Measurements from ENCODE around the gene NAPA.

- TF ChIP-seq USF2 (IDR thresholded peaks at IDR 0.05; ENCODE audit: borderline replicate concordance, low read depth, low read length) (no peak), RCOR1 (conservative IDR thresholded peaks at IDR 0.05; ENCODE audit: low read depth, low read length) (no peak), POLR2A (IDR thresholded peaks at IDR 0.05; ENCODE audit: low read depth, low read length) (no peak)
Measured at GRCh38 chr19:47448360-47448727, 66.5 kb downstream of the NAPA start.

Measured in GM12878 (cell line).